ENCODE data around the gene MBIP.

DNA sequence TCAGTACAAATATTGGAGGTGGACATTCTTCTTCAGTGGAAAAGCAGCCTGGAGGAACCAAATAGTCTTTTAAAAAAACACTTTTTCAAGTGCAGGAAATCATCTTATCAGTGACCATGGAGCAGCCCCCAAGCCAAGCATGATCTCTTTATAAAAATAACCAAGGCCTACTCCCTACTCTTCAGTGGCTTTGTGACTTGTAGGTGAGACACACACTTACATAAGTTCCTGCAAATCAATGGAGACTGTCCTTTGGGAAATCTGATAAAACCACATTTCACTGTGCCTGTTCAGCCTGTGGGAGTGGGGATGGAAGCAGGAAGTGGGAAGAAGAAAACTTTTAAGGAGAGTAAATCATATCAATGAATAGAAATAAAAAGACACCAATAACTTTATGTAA, 56.3 kb downstream of the MBIP start:
- TF ChIP-seq, protein P1, sequence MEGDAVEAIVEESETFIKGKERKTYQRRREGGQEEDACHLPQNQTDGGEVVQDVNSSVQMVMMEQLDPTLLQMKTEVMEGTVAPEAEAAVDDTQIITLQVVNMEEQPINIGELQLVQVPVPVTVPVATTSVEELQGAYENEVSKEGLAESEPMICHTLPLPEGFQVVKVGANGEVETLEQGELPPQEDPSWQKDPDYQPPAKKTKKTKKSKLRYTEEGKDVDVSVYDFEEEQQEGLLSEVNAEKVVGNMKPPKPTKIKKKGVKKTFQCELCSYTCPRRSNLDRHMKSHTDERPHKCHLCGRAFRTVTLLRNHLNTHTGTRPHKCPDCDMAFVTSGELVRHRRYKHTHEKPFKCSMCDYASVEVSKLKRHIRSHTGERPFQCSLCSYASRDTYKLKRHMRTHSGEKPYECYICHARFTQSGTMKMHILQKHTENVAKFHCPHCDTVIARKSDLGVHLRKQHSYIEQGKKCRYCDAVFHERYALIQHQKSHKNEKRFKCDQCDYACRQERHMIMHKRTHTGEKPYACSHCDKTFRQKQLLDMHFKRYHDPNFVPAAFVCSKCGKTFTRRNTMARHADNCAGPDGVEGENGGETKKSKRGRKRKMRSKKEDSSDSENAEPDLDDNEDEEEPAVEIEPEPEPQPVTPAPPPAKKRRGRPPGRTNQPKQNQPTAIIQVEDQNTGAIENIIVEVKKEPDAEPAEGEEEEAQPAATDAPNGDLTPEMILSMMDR (IDR thresholded peaks at IDR 0.05; ENCODE audit: low read depth, low read length, missing input control), result no peak
- TF ChIP-seq FOXA1 (IDR thresholded peaks at IDR 0.05), result no peak
- TF ChIP-seq TAF1 (conservative IDR thresholded peaks at IDR 0.05), result no peak
- TF ChIP-seq, protein P2, sequence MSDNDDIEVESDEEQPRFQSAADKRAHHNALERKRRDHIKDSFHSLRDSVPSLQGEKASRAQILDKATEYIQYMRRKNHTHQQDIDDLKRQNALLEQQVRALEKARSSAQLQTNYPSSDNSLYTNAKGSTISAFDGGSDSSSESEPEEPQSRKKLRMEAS (IDR thresholded peaks at IDR 0.05), result no peak
- TF ChIP-seq, protein P3, sequence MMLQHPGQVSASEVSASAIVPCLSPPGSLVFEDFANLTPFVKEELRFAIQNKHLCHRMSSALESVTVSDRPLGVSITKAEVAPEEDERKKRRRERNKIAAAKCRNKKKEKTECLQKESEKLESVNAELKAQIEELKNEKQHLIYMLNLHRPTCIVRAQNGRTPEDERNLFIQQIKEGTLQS (IDR thresholded peaks at IDR 0.05), result no peak
- TF ChIP-seq, protein P4, sequence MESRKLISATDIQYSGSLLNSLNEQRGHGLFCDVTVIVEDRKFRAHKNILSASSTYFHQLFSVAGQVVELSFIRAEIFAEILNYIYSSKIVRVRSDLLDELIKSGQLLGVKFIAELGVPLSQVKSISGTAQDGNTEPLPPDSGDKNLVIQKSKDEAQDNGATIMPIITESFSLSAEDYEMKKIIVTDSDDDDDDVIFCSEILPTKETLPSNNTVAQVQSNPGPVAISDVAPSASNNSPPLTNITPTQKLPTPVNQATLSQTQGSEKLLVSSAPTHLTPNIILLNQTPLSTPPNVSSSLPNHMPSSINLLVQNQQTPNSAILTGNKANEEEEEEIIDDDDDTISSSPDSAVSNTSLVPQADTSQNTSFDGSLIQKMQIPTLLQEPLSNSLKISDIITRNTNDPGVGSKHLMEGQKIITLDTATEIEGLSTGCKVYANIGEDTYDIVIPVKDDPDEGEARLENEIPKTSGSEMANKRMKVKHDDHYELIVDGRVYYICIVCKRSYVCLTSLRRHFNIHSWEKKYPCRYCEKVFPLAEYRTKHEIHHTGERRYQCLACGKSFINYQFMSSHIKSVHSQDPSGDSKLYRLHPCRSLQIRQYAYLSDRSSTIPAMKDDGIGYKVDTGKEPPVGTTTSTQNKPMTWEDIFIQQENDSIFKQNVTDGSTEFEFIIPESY (IDR thresholded peaks at IDR 0.05), result no peak
- no peak for TF ChIP-seq YY1 (IDR thresholded peaks at IDR 0.05)
- TF ChIP-seq, protein P5, sequence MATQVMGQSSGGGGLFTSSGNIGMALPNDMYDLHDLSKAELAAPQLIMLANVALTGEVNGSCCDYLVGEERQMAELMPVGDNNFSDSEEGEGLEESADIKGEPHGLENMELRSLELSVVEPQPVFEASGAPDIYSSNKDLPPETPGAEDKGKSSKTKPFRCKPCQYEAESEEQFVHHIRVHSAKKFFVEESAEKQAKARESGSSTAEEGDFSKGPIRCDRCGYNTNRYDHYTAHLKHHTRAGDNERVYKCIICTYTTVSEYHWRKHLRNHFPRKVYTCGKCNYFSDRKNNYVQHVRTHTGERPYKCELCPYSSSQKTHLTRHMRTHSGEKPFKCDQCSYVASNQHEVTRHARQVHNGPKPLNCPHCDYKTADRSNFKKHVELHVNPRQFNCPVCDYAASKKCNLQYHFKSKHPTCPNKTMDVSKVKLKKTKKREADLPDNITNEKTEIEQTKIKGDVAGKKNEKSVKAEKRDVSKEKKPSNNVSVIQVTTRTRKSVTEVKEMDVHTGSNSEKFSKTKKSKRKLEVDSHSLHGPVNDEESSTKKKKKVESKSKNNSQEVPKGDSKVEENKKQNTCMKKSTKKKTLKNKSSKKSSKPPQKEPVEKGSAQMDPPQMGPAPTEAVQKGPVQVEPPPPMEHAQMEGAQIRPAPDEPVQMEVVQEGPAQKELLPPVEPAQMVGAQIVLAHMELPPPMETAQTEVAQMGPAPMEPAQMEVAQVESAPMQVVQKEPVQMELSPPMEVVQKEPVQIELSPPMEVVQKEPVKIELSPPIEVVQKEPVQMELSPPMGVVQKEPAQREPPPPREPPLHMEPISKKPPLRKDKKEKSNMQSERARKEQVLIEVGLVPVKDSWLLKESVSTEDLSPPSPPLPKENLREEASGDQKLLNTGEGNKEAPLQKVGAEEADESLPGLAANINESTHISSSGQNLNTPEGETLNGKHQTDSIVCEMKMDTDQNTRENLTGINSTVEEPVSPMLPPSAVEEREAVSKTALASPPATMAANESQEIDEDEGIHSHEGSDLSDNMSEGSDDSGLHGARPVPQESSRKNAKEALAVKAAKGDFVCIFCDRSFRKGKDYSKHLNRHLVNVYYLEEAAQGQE (IDR thresholded peaks at IDR 0.05), result no peak
- no peak for TF ChIP-seq RAD21 (IDR thresholded peaks at IDR 0.05)
- TF ChIP-seq HNF4A (conservative IDR thresholded peaks at IDR 0.05), result no peak
- no peak for TF ChIP-seq NR2F2 (IDR thresholded peaks at IDR 0.05)

Data from liver (tissue), 3 donors.